LoVo (cell line): Measurements from ENCODE around the gene DGKD.
"Not testable (repeated sequence)": the region's sequence is repeated elsewhere in the genome, so short reads cannot be mapped to it uniquely, and the experiment has no call there.

ENCODE experiments used
- DNase-seq: peaks from one replicate; pipeline ENCODE4 v3.0.0-alpha.2; 2016; ENCODE audit warnings: low spot score

Gene DGKD

GRCh38 chr2:233360771-233361176 lies 6.5 kb downstream of the DGKD start:
- DNase-seq, result no peak

GRCh38 chr2:233361297-233361696 lies 7.0 kb downstream of the DGKD start:
- no peak for DNase-seq

GRCh38 chr2:233362742-233363141 lies 8.4 kb downstream of the DGKD start:
- no peak for DNase-seq

- no peak for DNase-seq
Measured at GRCh38 chr2:233363744-233364235, 9.5 kb downstream of the DGKD start.

GRCh38 chr2:233365861-233366520 lies 11.7 kb downstream of the DGKD start:
- no peak for DNase-seq

- DNase-seq, result no peak
Measured at GRCh38 chr2:233367586-233367985, 13.3 kb downstream of the DGKD start.

GRCh38 chr2:233368756-233369155 lies 14.5 kb downstream of the DGKD start:
- no peak for DNase-seq

GRCh38 chr2:233369462-233369861 lies 15.2 kb downstream of the DGKD start:
- DNase-seq, result no peak

- DNase-seq, result no peak
Measured at GRCh38 chr2:233369897-233370685, 15.8 kb downstream of the DGKD start.

- DNase-seq, result no peak
Measured at GRCh38 chr2:233371641-233372040, 17.3 kb downstream of the DGKD start.

GRCh38 chr2:233372855-233373254 lies 18.6 kb downstream of the DGKD start:
- no peak for DNase-seq

GRCh38 chr2:233373316-233373715 lies 19.0 kb downstream of the DGKD start:
- no peak for DNase-seq

GRCh38 chr2:233374776-233375175 lies 20.5 kb downstream of the DGKD start:
- DNase-seq, result not testable (repeated sequence)

GRCh38 chr2:233375490-233376314 lies 21.4 kb downstream of the DGKD start:
- no peak for DNase-seq

- no peak for DNase-seq
Measured at GRCh38 chr2:233379034-233379433, 24.7 kb downstream of the DGKD start.

- no peak for DNase-seq
Measured at GRCh38 chr2:233379441-233379840, 25.1 kb downstream of the DGKD start.

- no peak for DNase-seq
Measured at GRCh38 chr2:233380132-233380895, 26.0 kb downstream of the DGKD start.

GRCh38 chr2:233380995-233381637 lies 26.8 kb downstream of the DGKD start:
- no peak for DNase-seq

GRCh38 chr2:233381638-233381995 lies 27.3 kb downstream of the DGKD start:
- DNase-seq, result no peak

GRCh38 chr2:233384015-233384414 lies 29.7 kb downstream of the DGKD start:
- no peak for DNase-seq

GRCh38 chr2:233384811-233385488 lies 30.7 kb downstream of the DGKD start:
- no peak for DNase-seq
